C4-2B (cell line): ENCODE data around the gene EXOC6B.

Source experiments
- H3K27ac ChIP-seq: fragments of 450-650 bp; 2 replicates; pipeline ENCODE4 v1.5.1; 2017
- CTCF ChIP-seq: fragments of 450-650 bp; conservative IDR thresholded peaks from 2 replicates; pipeline ENCODE4 v1.5.1; 2017; ENCODE audit warnings: mild to moderate bottlenecking
- ZFX ChIP-seq: fragments of 450-650 bp; IDR thresholded peaks from 2 replicates; pipeline ENCODE4 v1.6.1; 2017

EXOC6B gene

GRCh38 chr2:72276876-72277275 lies 549.0 kb downstream of the EXOC6B start:
- TF ChIP-seq CTCF = no peak
- H3K27ac ChIP-seq = no peak overlapping the region

GRCh38 chr2:72276356-72276755 lies 549.5 kb downstream of the EXOC6B start:
- H3K27ac ChIP-seq = no peak overlapping the region
- TF ChIP-seq CTCF (no peak), ZFX (no peak)

- no peak for TF ChIP-seq CTCF
- TF ChIP-seq ZFX = no peak
- H3K27ac ChIP-seq = no peak overlapping the region
These were observed 550.7 kb downstream of the EXOC6B start for GRCh38 chr2:72275084-72275483.

GRCh38 chr2:72274380-72274797 lies 551.4 kb downstream of the EXOC6B start:
- H3K27ac ChIP-seq = no peak overlapping the region
- TF ChIP-seq ZFX (no peak), CTCF (no peak)

GRCh38 chr2:72273384-72273783 lies 552.4 kb downstream of the EXOC6B start:
- TF ChIP-seq CTCF (no peak), ZFX (no peak)
- no peak overlapping the region for H3K27ac ChIP-seq

GRCh38 chr2:72271766-72272641 lies 553.8 kb downstream of the EXOC6B start:
- H3K27ac ChIP-seq = no peak overlapping the region
- no peak for TF ChIP-seq ZFX
- TF ChIP-seq CTCF = no peak

GRCh38 chr2:72271276-72271614 lies 554.6 kb downstream of the EXOC6B start:
- TF ChIP-seq CTCF (no peak), ZFX (no peak)
- H3K27ac ChIP-seq = no peak overlapping the region
